Measurements from ENCODE around the gene ASPM. TPM values are rescaled to one million over a fixed set of nuclear protein-coding genes. Genes with fewer than 3 reads are reported as not detected.

ASPM gene
- total RNA-seq, 1 experiment from 2014 or later: 41.9 TPM

GRCh38 chr1:197067457-197067818 is 79.0 kb downstream of the ASPM start:
- no peaks in the 10 kb centered on the region for H3K27me3 ChIP-seq (replicated peaks; ENCODE audit: control insufficient read depth, insufficient read depth, low read length)
- H3K4me1 ChIP-seq: no peaks in the 10 kb centered on the region
- H3K4me3 ChIP-seq (ENCODE audit: low read depth, low read length): no peak overlapping the region
- Mint-ChIP-seq H3K36me3 (ENCODE audit: insufficient read depth, unreplicated experiment) (no peaks in the 10 kb centered on the region), H3K4me1 (ENCODE audit: low read depth, unreplicated experiment) (no peaks in the 10 kb centered on the region), H3K27ac (ENCODE audit: unreplicated experiment) (no peak overlapping the region), H3K4me3 (ENCODE audit: unreplicated experiment) (no peak overlapping the region), H3K27me3 (ENCODE audit: insufficient read depth, unreplicated experiment) (no peaks in the 10 kb centered on the region), H3K9me3 (ENCODE audit: unreplicated experiment) (peaks cover 4% of the 10 kb centered on the region)
- no peak for DNase-seq
- intact Hi-C loops (cut with micrococcal nuclease; ENCODE audit: unreplicated experiment): loop anchor here (2.0 kb wide), 1 partner anchor 239 kb away; no protein-coding TSS in a partner anchor
- no peak for TF ChIP-seq CTCF (IDR thresholded peaks at IDR 0.05; ENCODE audit: insufficient read depth in 1 of 2, low read depth in 1 of 2, low read length in 1 of 2, severe bottlenecking in 1 of 2, unreplicated experiment in 1 of 2)
- CTCF ChIA-PET: no interaction called here
- BruUV-seq (replicated peaks): no TSS peak
- no peaks in the 10 kb centered on the region for H3K36me3 ChIP-seq (ENCODE audit: control insufficient read depth, insufficient read depth, low read length)
- H3K9me3 ChIP-seq: no peaks in the 10 kb centered on the region
- POLR2A ChIA-PET: no interaction called here

- no peak for DNase-seq
- CTCF ChIA-PET: no interaction called here
These were observed 79.6 kb downstream of the ASPM start, which contains the start of gene F13B for GRCh38 chr1:197066719-197067456. TSS of gene F13B (minus strand) at chr1:197067260. CDS start at chr1:197067223, 37 bp downstream.

GRCh38 chr1:197066277-197066676 is 80.2 kb downstream of the ASPM start:
- Histone ChIP-seq H3K27me3 (replicated peaks; ENCODE audit: control insufficient read depth, insufficient read depth, low read length) (no peaks in the 10 kb centered on the region), H3K36me3 (ENCODE audit: control insufficient read depth, insufficient read depth, low read length) (no peaks in the 10 kb centered on the region), H3K4me3 (ENCODE audit: low read depth, low read length) (no peak overlapping the region), H3K9me3 (no peaks in the 10 kb centered on the region), H3K4me1 (no peaks in the 10 kb centered on the region)
- intact Hi-C loops (cut with micrococcal nuclease; ENCODE audit: unreplicated experiment): loop anchor here (1.0 to 2.0 kb wide), 2 partner anchors 237 to 323 kb away; no protein-coding TSS in a partner anchor
- CTCF ChIA-PET: no interaction called here
- H3K9me3 Mint-ChIP-seq (ENCODE audit: unreplicated experiment): no peaks in the 10 kb centered on the region
- POLR2A ChIA-PET: no interaction called here
- no TSS peak for BruUV-seq (replicated peaks)
- H3K4me1 Mint-ChIP-seq (ENCODE audit: low read depth, unreplicated experiment): no peaks in the 10 kb centered on the region
- H3K36me3 Mint-ChIP-seq (ENCODE audit: insufficient read depth, unreplicated experiment): no peaks in the 10 kb centered on the region
- no peak for TF ChIP-seq CTCF (IDR thresholded peaks at IDR 0.05; ENCODE audit: insufficient read depth in 1 of 2, low read depth in 1 of 2, low read length in 1 of 2, severe bottlenecking in 1 of 2, unreplicated experiment in 1 of 2)
- DNase-seq: no peak
- no peak overlapping the region for H3K4me3 Mint-ChIP-seq (ENCODE audit: unreplicated experiment)
- no peak overlapping the region for H3K27ac Mint-ChIP-seq (ENCODE audit: unreplicated experiment)
- H3K27me3 Mint-ChIP-seq (ENCODE audit: insufficient read depth, unreplicated experiment): no peaks in the 10 kb centered on the region

More at GRCh38 chr1:197066719-197067456, 79.6 kb downstream of the ASPM start, which contains the start of gene F13B:
- H3K4me1 ChIP-seq: no peaks in the 10 kb centered on the region
- no TSS peak for BruUV-seq (replicated peaks)
- intact Hi-C loops (cut with micrococcal nuclease; ENCODE audit: unreplicated experiment): loop anchor here (1.0 to 2.0 kb wide), 2 partner anchors 238 to 324 kb away; no protein-coding TSS in a partner anchor
- Mint-ChIP-seq H3K9me3 (ENCODE audit: unreplicated experiment) (no peaks in the 10 kb centered on the region), H3K36me3 (ENCODE audit: insufficient read depth, unreplicated experiment) (no peaks in the 10 kb centered on the region), H3K27ac (ENCODE audit: unreplicated experiment) (no peak within 1 kb of the TSS), H3K4me1 (ENCODE audit: low read depth, unreplicated experiment) (no peaks in the 10 kb centered on the region), H3K27me3 (ENCODE audit: insufficient read depth, unreplicated experiment) (no peaks in the 10 kb centered on the region), H3K4me3 (ENCODE audit: unreplicated experiment) (no peak within 1 kb of the TSS)
- no peaks in the 10 kb centered on the region for H3K27me3 ChIP-seq (replicated peaks; ENCODE audit: control insufficient read depth, insufficient read depth, low read length)
- H3K4me3 ChIP-seq (ENCODE audit: low read depth, low read length): no peak within 1 kb of the TSS
- H3K36me3 ChIP-seq (ENCODE audit: control insufficient read depth, insufficient read depth, low read length): no peaks in the 10 kb centered on the region
- no peaks in the 10 kb centered on the region for H3K9me3 ChIP-seq
- POLR2A ChIA-PET: no interaction called here
- TF ChIP-seq CTCF (IDR thresholded peaks at IDR 0.05; ENCODE audit: insufficient read depth in 1 of 2, low read depth in 1 of 2, low read length in 1 of 2, severe bottlenecking in 1 of 2, unreplicated experiment in 1 of 2): peak in 1 of 2 experiments; percentile 9

All from Caco-2 (cell line).